ENCODE results near the gene LRRN4.

The LRRN4 gene

GRCh38 chr20:6053064-6053775, 640 bp downstream of the LRRN4 start:
- Histone ChIP-seq H3K9me2 (replicated peaks; ENCODE audit: low read depth, low read length) (no peaks in the 10 kb centered on the region), H3K9ac (ENCODE audit: low read depth, low read length, poor library complexity, severe bottlenecking) (no peak overlapping the region), H3K4me2 (ENCODE audit: low read depth, low read length, poor library complexity, severe bottlenecking) (no peak overlapping the region), H3F3A (ENCODE audit: low read depth) (no peaks in the 10 kb centered on the region), H3K9me3 (ENCODE audit: insufficient read depth, low read depth, low read length) (no peaks in the 10 kb centered on the region), H2AFZ (ENCODE audit: low read length) (no peak overlapping the region), H3K79me2 (ENCODE audit: insufficient read depth, low read length) (no peaks in the 10 kb centered on the region), H4K20me1 (ENCODE audit: insufficient read depth, low read length, poor library complexity, severe bottlenecking) (no peaks in the 10 kb centered on the region), H3K4me3 (ENCODE audit: low read length, poor library complexity, severe bottlenecking) (no peak overlapping the region), H3K27me3 (ENCODE audit: insufficient read depth, low read length, poor library complexity, severe bottlenecking) (no peaks in the 10 kb centered on the region), H3K36me3 (ENCODE audit: insufficient read depth, low read length) (no peaks in the 10 kb centered on the region), H3K4me1 (ENCODE audit: insufficient read depth, low read length, poor library complexity, severe bottlenecking) (peaks cover 4% of the 10 kb centered on the region)
- no peak for TF ChIP-seq EZH2phosphoT487 (IDR thresholded peaks at IDR 0.05; ENCODE audit: borderline replicate concordance)
- no peak for TF ChIP-seq CTCF (conservative IDR thresholded peaks at IDR 0.05; ENCODE audit: low read length)

- Histone ChIP-seq H3K4me1 (ENCODE audit: insufficient read depth, low read length, poor library complexity, severe bottlenecking) (peaks cover 4% of the 10 kb centered on the region), H3K9me2 (replicated peaks; ENCODE audit: low read depth, low read length) (no peaks in the 10 kb centered on the region), H3K79me2 (ENCODE audit: insufficient read depth, low read length) (no peaks in the 10 kb centered on the region), H3K9ac (ENCODE audit: low read depth, low read length, poor library complexity, severe bottlenecking) (no peak overlapping the region), H3F3A (ENCODE audit: low read depth) (no peaks in the 10 kb centered on the region), H2AFZ (ENCODE audit: low read length) (no peak overlapping the region), H3K27me3 (ENCODE audit: insufficient read depth, low read length, poor library complexity, severe bottlenecking) (no peaks in the 10 kb centered on the region), H3K4me2 (ENCODE audit: low read depth, low read length, poor library complexity, severe bottlenecking) (no peak overlapping the region), H3K36me3 (ENCODE audit: insufficient read depth, low read length) (no peaks in the 10 kb centered on the region), H3K4me3 (ENCODE audit: low read length, poor library complexity, severe bottlenecking) (no peak overlapping the region), H3K9me3 (ENCODE audit: insufficient read depth, low read depth, low read length) (no peaks in the 10 kb centered on the region), H4K20me1 (ENCODE audit: insufficient read depth, low read length, poor library complexity, severe bottlenecking) (no peaks in the 10 kb centered on the region)
- TF ChIP-seq EZH2phosphoT487 (IDR thresholded peaks at IDR 0.05; ENCODE audit: borderline replicate concordance) (no peak), CTCF (conservative IDR thresholded peaks at IDR 0.05; ENCODE audit: low read length) (no peak)
Measured at GRCh38 chr20:6051505-6051904, 2.4 kb downstream of the LRRN4 start.

- H3F3A ChIP-seq (ENCODE audit: low read depth), result no peaks in the 10 kb centered on the region
- no peaks in the 10 kb centered on the region for H3K79me2 ChIP-seq (ENCODE audit: insufficient read depth, low read length)
- H3K9ac ChIP-seq (ENCODE audit: low read depth, low read length, poor library complexity, severe bottlenecking), result no peak overlapping the region
- no peaks in the 10 kb centered on the region for H3K9me2 ChIP-seq (replicated peaks; ENCODE audit: low read depth, low read length)
- no peaks in the 10 kb centered on the region for H3K27me3 ChIP-seq (ENCODE audit: insufficient read depth, low read length, poor library complexity, severe bottlenecking)
- H3K4me2 ChIP-seq (ENCODE audit: low read depth, low read length, poor library complexity, severe bottlenecking), result no peak overlapping the region
- H3K4me3 ChIP-seq (ENCODE audit: low read length, poor library complexity, severe bottlenecking), result no peak overlapping the region
- H3K4me1 ChIP-seq (ENCODE audit: insufficient read depth, low read length, poor library complexity, severe bottlenecking), result no peaks in the 10 kb centered on the region
- no peak overlapping the region for H2AFZ ChIP-seq (ENCODE audit: low read length)
- no peaks in the 10 kb centered on the region for H4K20me1 ChIP-seq (ENCODE audit: insufficient read depth, low read length, poor library complexity, severe bottlenecking)
- H3K9me3 ChIP-seq (ENCODE audit: insufficient read depth, low read depth, low read length), result no peaks in the 10 kb centered on the region
- no peaks in the 10 kb centered on the region for H3K36me3 ChIP-seq (ENCODE audit: insufficient read depth, low read length)
- no peak for TF ChIP-seq CTCF (conservative IDR thresholded peaks at IDR 0.05; ENCODE audit: low read length)
- TF ChIP-seq EZH2phosphoT487 (IDR thresholded peaks at IDR 0.05; ENCODE audit: borderline replicate concordance), result no peak
Measured at GRCh38 chr20:6048391-6048790, 5.5 kb downstream of the LRRN4 start.
